ENCODE measurements around the gene AP1B1. TPM values are rescaled to one million over a fixed set of nuclear protein-coding genes. Genes with fewer than 3 reads are reported as not detected.

The AP1B1 gene
- polyA plus RNA-seq, 1 donor from 2014 or later: 43.8 TPM

GRCh38 chr22:29400576-29400975, 12.2 kb upstream of the AP1B1 start:
- no peaks in the 10 kb centered on the region for H3K36me3 ChIP-seq (ENCODE audit: insufficient read depth, low read length)
- no peaks in the 10 kb centered on the region for H3K9me3 ChIP-seq (ENCODE audit: low read length)
- H3K27ac ChIP-seq (ENCODE audit: low read length): no peak overlapping the region

GRCh38 chr22:29397791-29398190, 9.4 kb upstream of the AP1B1 start:
- H2AFZ ChIP-seq (ENCODE audit: low read depth, low read length): no peak overlapping the region
- no peaks in the 10 kb centered on the region for H3K9me3 ChIP-seq (ENCODE audit: low read length)
- H3K27me3 ChIP-seq (ENCODE audit: insufficient read depth, low read depth, low read length): no peaks in the 10 kb centered on the region
- H3K79me2 ChIP-seq (replicated peaks; ENCODE audit: insufficient read depth, low read length): no peaks in the 10 kb centered on the region
- H3K9ac ChIP-seq (ENCODE audit: low read length): no peak overlapping the region
- no peaks in the 10 kb centered on the region for H3K9me2 ChIP-seq (ENCODE audit: insufficient read depth, low read length)
- H4K20me1 ChIP-seq (ENCODE audit: insufficient read depth): no peaks in the 10 kb centered on the region
- no peak overlapping the region for H3K27ac ChIP-seq (ENCODE audit: low read length)
- H3K4me2 ChIP-seq (ENCODE audit: low read length): no peak overlapping the region
- no peaks in the 10 kb centered on the region for H3F3A ChIP-seq (ENCODE audit: insufficient read depth, low read length, poor library complexity, severe bottlenecking)
- no peaks in the 10 kb centered on the region for H3K36me3 ChIP-seq (ENCODE audit: insufficient read depth, low read length)
- H3K4me3 ChIP-seq (ENCODE audit: low read length): no peak overlapping the region
- no peak for TF ChIP-seq REST (IDR thresholded peaks at IDR 0.05; ENCODE audit: borderline replicate concordance)
- no peak for TF ChIP-seq MXI1 (conservative IDR thresholded peaks at IDR 0.05; ENCODE audit: poor library complexity, severe bottlenecking)
- no peak for TF ChIP-seq CTCF (IDR thresholded peaks at IDR 0.05; ENCODE audit: poor library complexity, severe bottlenecking)
- TF ChIP-seq EP300 (conservative IDR thresholded peaks at IDR 0.05; ENCODE audit: poor library complexity, severe bottlenecking): no peak
- TF ChIP-seq SMC3 (conservative IDR thresholded peaks at IDR 0.05; ENCODE audit: poor library complexity): no peak
- no peak for TF ChIP-seq TAF1 (IDR thresholded peaks at IDR 0.05; ENCODE audit: low read depth)
- TF ChIP-seq RAD21 (conservative IDR thresholded peaks at IDR 0.05): no peak

More at GRCh38 chr22:29400576-29400975, 12.2 kb upstream of the AP1B1 start:
- TF ChIP-seq CTCF (IDR thresholded peaks at IDR 0.05; ENCODE audit: poor library complexity, severe bottlenecking) (no peak), TAF1 (IDR thresholded peaks at IDR 0.05; ENCODE audit: low read depth) (no peak), EZH2 (IDR thresholded peaks at IDR 0.05; ENCODE audit: borderline replicate concordance, insufficient read depth, low read length, poor library complexity, severe bottlenecking) (no peak), EP300 (conservative IDR thresholded peaks at IDR 0.05; ENCODE audit: poor library complexity, severe bottlenecking) (no peak), MXI1 (conservative IDR thresholded peaks at IDR 0.05; ENCODE audit: poor library complexity, severe bottlenecking) (no peak), POLR2AphosphoS5 (IDR thresholded peaks at IDR 0.05) (no peak), REST (IDR thresholded peaks at IDR 0.05; ENCODE audit: borderline replicate concordance) (no peak), RAD21 (conservative IDR thresholded peaks at IDR 0.05) (no peak), SMC3 (conservative IDR thresholded peaks at IDR 0.05; ENCODE audit: poor library complexity) (no peak)
- Histone ChIP-seq H3K4me3 (ENCODE audit: low read length) (no peak overlapping the region), H3F3A (ENCODE audit: insufficient read depth, low read length, poor library complexity, severe bottlenecking) (no peaks in the 10 kb centered on the region), H3K9ac (ENCODE audit: low read length) (no peak overlapping the region), H3K9me2 (ENCODE audit: insufficient read depth, low read length) (no peaks in the 10 kb centered on the region), H2AFZ (ENCODE audit: low read depth, low read length) (no peak overlapping the region), H3K79me2 (replicated peaks; ENCODE audit: insufficient read depth, low read length) (no peaks in the 10 kb centered on the region), H3K27me3 (ENCODE audit: insufficient read depth, low read depth, low read length) (no peaks in the 10 kb centered on the region), H3K4me2 (ENCODE audit: low read length) (no peak overlapping the region), H4K20me1 (ENCODE audit: insufficient read depth) (no peaks in the 10 kb centered on the region)
